ENCODE measurements around the gene NOP9.

The NOP9 gene

DNA sequence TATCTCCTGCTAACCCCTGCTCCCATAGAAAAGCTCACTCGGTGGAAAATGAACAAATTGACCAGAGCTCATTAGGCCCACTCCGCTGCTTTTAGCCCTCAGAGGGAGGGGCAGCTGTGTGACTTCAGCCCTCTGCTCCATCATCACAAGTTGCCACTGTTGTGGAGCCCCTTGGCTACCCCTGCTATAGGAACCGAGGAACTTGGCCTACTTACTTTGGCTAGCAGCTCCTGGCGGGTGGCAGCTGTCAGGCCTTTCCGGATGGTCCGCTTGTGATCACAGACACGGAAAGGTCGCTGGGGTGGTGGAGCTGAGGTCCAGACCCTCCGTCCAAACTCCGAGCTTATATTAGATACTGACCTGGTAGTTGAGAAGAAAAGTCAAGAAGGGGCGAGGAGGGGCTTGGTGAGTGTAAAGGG is 7.5 kb downstream of the NOP9 start:
- no peak overlapping the region for H3K9ac ChIP-seq (ENCODE audit: low read depth, low read length)
- no peak overlapping the region for H3K4me2 ChIP-seq (ENCODE audit: low read length)
- H3K9me3 ChIP-seq (replicated peaks; ENCODE audit: low read length) = no peaks in the 10 kb centered on the region
- peaks cover 45% of the 10 kb centered on the region for H3K36me3 ChIP-seq (ENCODE audit: insufficient read depth, low read length)
- no peaks in the 10 kb centered on the region for H3K27me3 ChIP-seq (ENCODE audit: control insufficient read depth, insufficient read depth, low read length)
- H3K4me1 ChIP-seq (ENCODE audit: control insufficient read depth, insufficient read depth, low read length) = peaks cover 15% of the 10 kb centered on the region
- H3K4me3 ChIP-seq (ENCODE audit: low read length) = no peak overlapping the region

DNA sequence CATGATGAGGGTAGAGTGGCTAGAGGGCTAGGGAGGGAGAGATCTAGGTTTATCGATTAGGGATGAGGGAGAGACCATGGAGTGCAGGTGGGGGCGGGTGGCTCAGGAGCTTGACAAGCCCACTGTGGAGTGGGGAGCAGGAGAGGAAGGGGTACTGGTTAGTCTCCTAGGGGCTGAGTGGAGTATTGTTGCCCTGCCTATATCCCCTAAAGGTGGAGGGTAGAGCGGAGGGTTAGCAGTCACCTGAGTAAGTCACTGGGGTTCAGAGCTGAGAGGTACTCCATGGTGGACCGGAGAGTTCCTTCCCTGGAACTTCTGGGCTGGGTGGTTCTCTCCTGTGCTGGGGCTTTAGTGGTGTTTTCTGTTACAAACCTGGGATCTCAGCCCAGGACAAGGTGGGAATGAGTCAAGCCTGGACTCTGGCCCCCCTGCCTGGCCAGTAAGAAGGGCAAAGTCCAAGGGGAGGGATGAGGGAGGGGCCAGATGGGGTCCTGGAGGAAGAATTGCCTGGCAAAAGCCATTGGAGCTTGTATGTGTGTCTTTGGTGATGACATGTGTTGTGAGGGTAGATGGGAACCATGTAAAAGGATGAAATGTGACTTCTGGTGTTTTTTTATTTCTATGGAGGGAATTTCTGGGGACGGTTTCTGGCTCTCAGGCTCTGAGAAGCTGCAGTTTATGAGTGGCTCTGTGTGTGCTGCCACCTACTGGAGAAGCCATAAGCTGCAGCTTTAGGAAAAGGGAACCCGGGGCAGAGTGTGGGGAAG is 8.1 kb downstream of the NOP9 start, which contains the start of gene CIDEB:
Gene CIDEB (minus strand): TSS at position 403 of the 767 bp plus-strand sequence. CDS start 119 bp downstream, at position 284.
- peaks cover 15% of the 10 kb centered on the region for H3K4me1 ChIP-seq (ENCODE audit: control insufficient read depth, insufficient read depth, low read length)
- no peak within 1 kb of the TSS for H3K9ac ChIP-seq (ENCODE audit: low read depth, low read length)
- H3K36me3 ChIP-seq (ENCODE audit: insufficient read depth, low read length) = peaks cover 39% of the 10 kb centered on the region

DNA sequence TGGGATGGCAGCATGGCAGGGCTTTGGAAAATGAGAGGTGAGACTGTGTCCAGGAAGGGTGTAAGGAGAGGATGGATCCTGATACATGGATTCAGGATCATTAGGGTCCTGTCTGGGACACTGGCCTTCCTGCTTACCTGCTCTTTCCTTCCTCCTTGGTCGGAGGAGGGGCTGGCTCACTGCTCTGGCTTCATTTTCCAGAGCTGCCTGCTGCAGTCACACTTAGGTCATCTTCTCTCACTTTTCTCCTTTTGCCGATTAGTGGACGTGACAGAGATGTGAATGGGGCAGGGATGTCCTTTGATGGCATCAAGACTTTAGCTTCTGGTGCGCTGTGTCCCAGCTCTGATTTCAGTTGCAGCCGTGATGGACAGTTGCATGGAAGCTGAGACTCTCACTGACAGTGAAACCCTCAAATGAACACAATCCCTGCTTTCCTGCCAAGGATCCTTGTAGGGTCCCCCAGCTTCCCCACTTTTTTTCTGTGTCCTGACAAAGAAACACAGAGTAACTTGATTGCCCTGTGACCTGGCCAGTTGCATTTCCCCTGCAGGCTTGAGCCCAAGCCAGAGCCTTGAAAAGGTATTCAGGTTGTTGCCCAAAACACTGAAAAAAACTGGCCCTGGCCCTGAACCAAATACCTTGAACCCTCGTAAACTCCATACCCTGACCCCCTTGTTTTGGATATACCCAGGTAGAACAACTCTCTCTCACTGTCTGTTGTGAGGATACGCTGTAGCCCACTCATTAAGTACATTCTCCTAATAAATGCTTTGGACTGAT is 8.9 kb downstream of the NOP9 start:
- peaks cover 33% of the 10 kb centered on the region for H3K36me3 ChIP-seq (ENCODE audit: insufficient read depth, low read length)
- H3K4me2 ChIP-seq (ENCODE audit: low read length) = no peak overlapping the region
- no peak overlapping the region for H3K4me3 ChIP-seq (ENCODE audit: low read length)
- no peaks in the 10 kb centered on the region for H3K9me3 ChIP-seq (replicated peaks; ENCODE audit: low read length)
- H3K9ac ChIP-seq (ENCODE audit: low read depth, low read length) = no peak overlapping the region
- H3K4me1 ChIP-seq (ENCODE audit: control insufficient read depth, insufficient read depth, low read length) = peaks cover 15% of the 10 kb centered on the region
- H3K27me3 ChIP-seq (ENCODE audit: control insufficient read depth, insufficient read depth, low read length) = no peaks in the 10 kb centered on the region

More for the DNA sequence above, 8.1 kb downstream of the NOP9 start, which contains the start of gene CIDEB:
- Histone ChIP-seq H3K9me3 (replicated peaks; ENCODE audit: low read length) (no peaks in the 10 kb centered on the region), H3K4me3 (ENCODE audit: low read length) (no peak within 1 kb of the TSS), H3K27me3 (ENCODE audit: control insufficient read depth, insufficient read depth, low read length) (no peaks in the 10 kb centered on the region), H3K4me2 (ENCODE audit: low read length) (no peak within 1 kb of the TSS)

DNA sequence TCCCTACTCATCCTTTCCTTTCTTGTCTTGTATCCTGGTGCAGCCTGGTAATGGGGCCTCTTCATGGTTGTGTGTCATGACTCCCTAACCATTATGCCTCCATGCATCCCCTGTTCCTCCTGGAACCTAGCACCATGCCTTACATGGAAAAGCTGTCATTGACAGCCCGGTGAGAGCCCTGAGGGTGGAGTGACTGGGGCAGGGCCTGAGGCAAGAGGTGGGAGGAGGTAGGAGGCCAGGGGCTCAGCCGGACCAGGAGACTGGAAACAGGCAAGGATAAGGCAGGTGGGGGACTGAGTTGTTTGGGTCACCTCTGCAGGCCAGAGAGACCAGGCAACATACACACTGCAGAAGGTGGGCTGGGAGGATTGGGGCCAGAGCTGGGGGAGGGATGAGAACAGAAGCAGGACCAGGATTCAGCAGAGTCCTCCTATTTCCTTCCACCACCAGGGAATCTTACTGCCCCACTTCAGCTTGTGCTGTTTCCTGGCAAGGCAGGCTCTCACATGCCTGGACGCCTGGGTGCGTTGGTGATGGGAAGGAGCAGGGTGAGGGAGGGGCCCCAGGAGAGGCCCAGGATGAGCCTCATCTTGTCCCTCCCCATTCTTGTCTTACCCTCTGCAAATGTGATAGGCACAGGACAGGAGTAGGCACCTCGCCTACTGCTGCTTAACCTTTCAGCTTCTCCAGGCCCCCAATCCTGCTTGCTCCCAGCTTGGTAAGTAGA is 10.1 kb downstream of the NOP9 start, which contains the start of gene LTB4R2:
Gene LTB4R2 (plus strand): TSS at position 603 of the 727 bp plus-strand sequence. CDS start 525 bp downstream, outside the sequence.
- H3K9me3 ChIP-seq (replicated peaks; ENCODE audit: low read length) = no peaks in the 10 kb centered on the region
- H3K9ac ChIP-seq (ENCODE audit: low read depth, low read length) = no peak within 1 kb of the TSS
- peaks cover 22% of the 10 kb centered on the region for H3K36me3 ChIP-seq (ENCODE audit: insufficient read depth, low read length)
- H3K4me1 ChIP-seq (ENCODE audit: control insufficient read depth, insufficient read depth, low read length) = peaks cover 15% of the 10 kb centered on the region
- H3K4me3 ChIP-seq (ENCODE audit: low read length) = no peak within 1 kb of the TSS
- H3K4me2 ChIP-seq (ENCODE audit: low read length) = peak within 1 kb of the TSS; percentile 75
- no peaks in the 10 kb centered on the region for H3K27me3 ChIP-seq (ENCODE audit: control insufficient read depth, insufficient read depth, low read length)

DNA sequence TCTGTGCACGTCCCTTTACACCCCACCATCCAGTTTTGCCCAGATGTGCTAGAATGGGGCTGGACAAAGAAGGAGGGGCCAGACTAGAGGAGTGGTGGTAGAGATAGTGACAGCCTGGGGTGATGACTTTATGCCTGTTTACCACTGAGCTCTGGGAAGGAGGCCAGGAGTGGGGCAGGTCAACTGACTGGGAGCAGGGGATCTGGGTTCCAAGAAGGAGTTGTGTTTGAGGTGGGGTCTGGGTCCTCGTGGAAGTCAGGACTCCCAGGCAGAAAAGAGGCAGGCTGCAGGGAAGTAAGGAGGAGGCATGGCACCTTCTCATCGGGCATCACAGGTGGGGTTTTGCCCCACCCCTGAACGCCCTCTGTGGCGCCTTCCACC is 10.6 kb downstream of the NOP9 start:
- no peak overlapping the region for H3K9ac ChIP-seq (ENCODE audit: low read depth, low read length)
- H3K4me1 ChIP-seq (ENCODE audit: control insufficient read depth, insufficient read depth, low read length) = peaks cover 15% of the 10 kb centered on the region
- peaks cover 16% of the 10 kb centered on the region for H3K36me3 ChIP-seq (ENCODE audit: insufficient read depth, low read length)
- peak overlapping the region; percentile 75 for H3K4me2 ChIP-seq (ENCODE audit: low read length)
- no peak overlapping the region for H3K4me3 ChIP-seq (ENCODE audit: low read length)
- no peaks in the 10 kb centered on the region for H3K27me3 ChIP-seq (ENCODE audit: control insufficient read depth, insufficient read depth, low read length)
- no peaks in the 10 kb centered on the region for H3K9me3 ChIP-seq (replicated peaks; ENCODE audit: low read length)

DNA sequence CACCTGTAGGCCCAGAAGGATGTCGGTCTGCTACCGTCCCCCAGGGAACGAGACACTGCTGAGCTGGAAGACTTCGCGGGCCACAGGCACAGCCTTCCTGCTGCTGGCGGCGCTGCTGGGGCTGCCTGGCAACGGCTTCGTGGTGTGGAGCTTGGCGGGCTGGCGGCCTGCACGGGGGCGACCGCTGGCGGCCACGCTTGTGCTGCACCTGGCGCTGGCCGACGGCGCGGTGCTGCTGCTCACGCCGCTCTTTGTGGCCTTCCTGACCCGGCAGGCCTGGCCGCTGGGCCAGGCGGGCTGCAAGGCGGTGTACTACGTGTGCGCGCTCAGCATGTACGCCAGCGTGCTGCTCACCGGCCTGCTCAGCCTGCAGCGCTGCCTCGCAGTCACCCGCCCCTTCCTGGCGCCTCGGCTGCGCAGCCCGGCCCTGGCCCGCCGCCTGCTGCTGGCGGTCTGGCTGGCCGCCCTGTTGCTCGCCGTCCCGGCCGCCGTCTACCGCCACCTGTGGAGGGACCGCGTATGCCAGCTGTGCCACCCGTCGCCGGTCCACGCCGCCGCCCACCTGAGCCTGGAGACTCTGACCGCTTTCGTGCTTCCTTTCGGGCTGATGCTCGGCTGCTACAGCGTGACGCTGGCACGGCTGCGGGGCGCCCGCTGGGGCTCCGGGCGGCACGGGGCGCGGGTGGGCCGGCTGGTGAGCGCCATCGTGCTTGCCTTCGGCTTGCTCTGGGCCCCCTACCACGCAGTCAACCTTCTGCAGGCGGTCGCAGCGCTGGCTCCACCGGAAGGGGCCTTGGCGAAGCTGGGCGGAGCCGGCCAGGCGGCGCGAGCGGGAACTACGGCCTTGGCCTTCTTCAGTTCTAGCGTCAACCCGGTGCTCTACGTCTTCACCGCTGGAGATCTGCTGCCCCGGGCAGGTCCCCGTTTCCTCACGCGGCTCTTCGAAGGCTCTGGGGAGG is 11.3 kb downstream of the NOP9 start, which contains the start of gene LTB4R:
Gene LTB4R (plus strand): TSS at position 857 of the 959 bp plus-strand sequence. CDS start 4,150 bp downstream, outside the sequence.
- Histone ChIP-seq H3K27me3 (ENCODE audit: control insufficient read depth, insufficient read depth, low read length) (no peaks in the 10 kb centered on the region), H3K9ac (ENCODE audit: low read depth, low read length) (no peak within 1 kb of the TSS), H3K4me1 (ENCODE audit: control insufficient read depth, insufficient read depth, low read length) (peaks cover 16% of the 10 kb centered on the region), H3K9me3 (replicated peaks; ENCODE audit: low read length) (no peaks in the 10 kb centered on the region), H3K4me3 (ENCODE audit: low read length) (no peak within 1 kb of the TSS), H3K36me3 (ENCODE audit: insufficient read depth, low read length) (peaks cover 9% of the 10 kb centered on the region), H3K4me2 (ENCODE audit: low read length) (peak within 1 kb of the TSS; percentile 75)

DNA sequence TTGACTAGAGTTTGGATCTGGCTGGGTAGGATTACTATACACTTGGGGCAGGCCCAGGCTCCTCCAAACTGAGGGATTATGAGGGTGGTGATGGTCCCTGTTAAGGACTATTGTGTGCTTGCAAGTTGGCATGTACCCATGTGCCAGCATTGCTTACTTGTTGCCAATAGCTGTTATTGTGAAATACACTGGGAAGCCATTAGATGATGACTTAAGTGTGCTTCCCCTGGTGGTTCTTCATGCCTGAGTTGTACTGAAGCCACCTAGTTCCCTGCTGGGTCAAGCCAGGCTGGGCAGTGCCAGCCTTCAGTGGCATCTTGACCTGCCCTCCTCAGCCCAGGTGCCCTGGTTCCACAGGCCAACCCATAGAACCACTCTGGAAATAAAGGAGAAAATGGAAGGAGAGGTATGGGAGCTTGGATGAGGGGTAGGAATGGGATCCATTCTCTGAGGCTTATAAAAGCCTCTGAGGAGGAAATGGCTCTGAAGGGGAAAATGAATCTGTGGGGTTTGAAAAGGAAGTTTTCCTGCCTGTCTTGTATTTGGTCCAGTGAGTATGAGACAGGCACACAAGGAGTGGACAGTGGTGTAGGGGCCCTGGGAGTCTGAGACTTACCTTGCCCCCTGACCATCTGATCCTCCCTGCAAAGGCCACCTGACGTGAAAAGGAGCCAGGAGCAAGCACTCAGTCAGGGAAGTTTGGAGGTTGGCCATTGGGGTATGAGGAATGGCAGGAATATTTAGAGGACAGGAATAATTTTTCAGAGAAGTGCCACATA is 12.4 kb downstream of the NOP9 start:
- Histone ChIP-seq H3K4me2 (ENCODE audit: low read length) (no peak overlapping the region), H3K4me3 (ENCODE audit: low read length) (no peak overlapping the region), H3K36me3 (ENCODE audit: insufficient read depth, low read length) (peaks cover under 1% of the 10 kb centered on the region), H3K9me3 (replicated peaks; ENCODE audit: low read length) (no peaks in the 10 kb centered on the region), H3K9ac (ENCODE audit: low read depth, low read length) (no peak overlapping the region), H3K4me1 (ENCODE audit: control insufficient read depth, insufficient read depth, low read length) (peaks cover 24% of the 10 kb centered on the region), H3K27me3 (ENCODE audit: control insufficient read depth, insufficient read depth, low read length) (no peaks in the 10 kb centered on the region)

DNA sequence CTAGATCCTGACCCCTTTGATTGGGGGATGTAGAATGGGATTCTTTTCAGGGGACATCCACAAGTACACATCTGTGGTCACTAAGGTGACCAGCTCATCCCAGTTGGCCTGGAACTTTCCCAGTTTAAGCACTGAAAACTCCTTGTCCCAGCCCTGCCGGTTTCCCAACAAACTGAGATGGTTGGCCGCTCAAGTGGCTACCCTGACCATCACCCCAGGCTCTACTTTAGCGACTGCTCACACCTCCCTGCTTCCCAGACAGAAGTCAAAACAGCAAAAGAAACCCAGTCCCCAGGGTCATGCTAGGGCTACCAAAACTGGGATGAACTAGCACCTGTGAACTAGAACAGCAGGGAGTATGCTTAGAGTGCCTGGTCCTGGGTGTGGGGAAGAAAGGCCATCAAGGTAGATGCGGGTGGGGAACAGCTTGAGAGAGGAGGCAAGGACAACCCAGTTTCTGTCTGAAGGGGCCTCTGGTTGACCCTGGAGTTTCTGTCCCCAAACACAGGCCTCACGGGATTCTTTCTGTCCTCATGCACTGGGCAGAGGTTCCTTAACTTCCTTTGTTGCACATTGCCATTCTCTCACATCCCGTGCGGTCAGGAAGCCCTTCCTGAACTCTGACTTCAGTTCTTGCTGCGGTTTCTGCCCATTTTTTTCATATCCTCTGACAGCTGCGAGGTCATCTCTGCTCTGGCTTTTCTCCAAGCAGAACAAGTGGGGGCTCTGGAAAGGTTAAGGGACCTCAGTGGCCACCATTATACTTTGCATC is 13.3 kb downstream of the NOP9 start:
- Histone ChIP-seq H3K36me3 (ENCODE audit: insufficient read depth, low read length) (no peaks in the 10 kb centered on the region), H3K27me3 (ENCODE audit: control insufficient read depth, insufficient read depth, low read length) (peaks cover under 1% of the 10 kb centered on the region), H3K9ac (ENCODE audit: low read depth, low read length) (no peak overlapping the region), H3K9me3 (replicated peaks; ENCODE audit: low read length) (no peaks in the 10 kb centered on the region), H3K4me3 (ENCODE audit: low read length) (no peak overlapping the region), H3K4me1 (ENCODE audit: control insufficient read depth, insufficient read depth, low read length) (peaks cover 32% of the 10 kb centered on the region), H3K4me2 (ENCODE audit: low read length) (no peak overlapping the region)

DNA sequence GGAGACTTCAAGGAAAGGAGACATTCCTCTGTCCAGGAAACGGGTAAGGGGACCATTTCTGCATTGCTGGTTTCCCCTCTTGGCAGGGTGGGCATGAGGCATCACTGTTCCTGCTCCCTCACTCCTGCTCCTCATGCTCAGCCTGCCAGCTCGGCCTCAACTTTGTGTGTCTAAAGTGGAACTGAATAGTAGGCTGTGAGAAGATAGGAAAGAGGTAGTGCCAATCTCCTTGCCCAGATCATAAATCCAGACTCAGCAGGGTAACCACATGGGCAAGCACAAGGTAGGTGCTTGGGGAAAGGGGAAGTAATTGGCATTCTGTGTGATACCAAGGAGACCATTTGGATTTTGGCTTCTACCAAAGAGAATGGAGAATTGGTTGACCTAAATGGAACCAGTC is 14.3 kb downstream of the NOP9 start:
- Histone ChIP-seq H3K27me3 (ENCODE audit: control insufficient read depth, insufficient read depth, low read length) (peaks cover 10% of the 10 kb centered on the region), H3K4me1 (ENCODE audit: control insufficient read depth, insufficient read depth, low read length) (peaks cover 32% of the 10 kb centered on the region), H3K9me3 (replicated peaks; ENCODE audit: low read length) (no peaks in the 10 kb centered on the region), H3K4me3 (ENCODE audit: low read length) (no peak overlapping the region), H3K36me3 (ENCODE audit: insufficient read depth, low read length) (no peaks in the 10 kb centered on the region), H3K9ac (ENCODE audit: low read depth, low read length) (no peak overlapping the region), H3K4me2 (ENCODE audit: low read length) (no peak overlapping the region)
